Measurements from ENCODE around the gene DYTN.
"Not testable (repeated sequence)": the region's sequence is repeated elsewhere in the genome, so short reads cannot be mapped to it uniquely, and the experiment has no call there.

DYTN gene, protein sequence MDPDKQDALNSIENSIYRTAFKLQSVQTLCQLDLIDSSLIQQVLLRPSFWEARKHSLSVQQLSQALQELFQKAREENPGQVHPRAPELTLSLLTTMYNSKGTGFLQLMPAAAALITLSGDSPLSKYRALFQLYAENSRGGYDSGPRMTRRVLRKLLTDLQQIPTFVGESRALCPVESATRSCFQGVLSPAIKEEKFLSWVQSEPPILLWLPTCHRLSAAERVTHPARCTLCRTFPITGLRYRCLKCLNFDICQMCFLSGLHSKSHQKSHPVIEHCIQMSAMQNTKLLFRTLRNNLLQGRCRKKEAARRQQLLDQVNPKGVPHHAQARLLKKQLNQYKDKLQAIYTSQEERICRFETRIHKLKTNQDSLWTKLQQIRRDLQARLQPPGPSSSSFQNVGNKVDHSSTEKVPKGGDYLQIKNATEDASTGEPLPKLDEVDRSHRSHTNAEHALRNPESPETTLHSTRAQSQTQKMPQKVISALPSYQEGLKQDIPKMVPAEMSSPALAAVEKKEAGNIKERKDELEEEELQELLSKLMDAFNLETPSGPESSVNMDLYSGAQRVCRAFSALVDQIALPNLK

GRCh38 chr2:206718296-206718695, at the start of gene DYTN:
Gene DYTN, minus strand, starts transcription at chr2:206718396. Its CDS starts 117 bp downstream, at chr2:206718279.
- DNase-seq: no peak

DNA sequence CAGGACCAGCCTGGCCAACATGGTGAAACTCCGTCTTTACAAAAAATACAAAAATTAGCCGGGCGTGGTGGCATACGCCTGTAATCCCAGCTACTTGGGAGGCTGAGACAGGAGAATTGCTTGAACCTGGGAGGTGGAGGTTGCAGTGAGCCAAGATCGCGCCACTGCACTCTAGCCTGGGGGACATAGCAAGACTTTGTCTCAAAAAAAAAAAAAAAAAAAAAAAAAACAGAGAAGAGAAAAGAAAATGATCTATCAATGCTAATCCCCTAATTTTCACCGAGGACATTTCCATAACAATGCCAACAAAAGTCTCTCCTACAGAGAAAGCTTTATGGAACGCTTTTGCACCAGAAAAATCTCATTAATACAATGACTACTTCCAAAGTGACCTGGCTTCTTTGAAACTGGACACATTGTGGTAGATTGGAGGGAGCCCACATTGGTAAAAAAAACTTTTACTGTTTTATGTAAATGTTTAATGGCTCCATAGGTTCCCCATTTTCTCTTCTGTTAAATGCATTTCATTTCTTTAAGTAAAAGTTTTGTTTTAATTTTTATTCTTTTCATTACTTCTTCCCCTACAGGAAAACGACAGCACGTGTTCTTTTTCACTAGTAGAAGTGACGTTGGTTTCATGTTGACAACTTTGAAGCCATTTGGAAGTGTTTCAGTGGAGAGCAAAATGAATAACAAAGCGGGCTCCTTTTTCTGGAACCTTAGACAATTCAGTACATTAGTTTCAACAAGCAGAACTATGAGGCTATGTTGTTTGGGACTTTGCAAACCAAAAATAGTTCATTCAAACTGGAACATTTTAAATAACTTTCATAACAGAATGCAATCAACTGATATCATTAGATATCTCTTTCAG, 48.1 kb upstream of the DYTN start:
- DNase-seq: no peak

DNA sequence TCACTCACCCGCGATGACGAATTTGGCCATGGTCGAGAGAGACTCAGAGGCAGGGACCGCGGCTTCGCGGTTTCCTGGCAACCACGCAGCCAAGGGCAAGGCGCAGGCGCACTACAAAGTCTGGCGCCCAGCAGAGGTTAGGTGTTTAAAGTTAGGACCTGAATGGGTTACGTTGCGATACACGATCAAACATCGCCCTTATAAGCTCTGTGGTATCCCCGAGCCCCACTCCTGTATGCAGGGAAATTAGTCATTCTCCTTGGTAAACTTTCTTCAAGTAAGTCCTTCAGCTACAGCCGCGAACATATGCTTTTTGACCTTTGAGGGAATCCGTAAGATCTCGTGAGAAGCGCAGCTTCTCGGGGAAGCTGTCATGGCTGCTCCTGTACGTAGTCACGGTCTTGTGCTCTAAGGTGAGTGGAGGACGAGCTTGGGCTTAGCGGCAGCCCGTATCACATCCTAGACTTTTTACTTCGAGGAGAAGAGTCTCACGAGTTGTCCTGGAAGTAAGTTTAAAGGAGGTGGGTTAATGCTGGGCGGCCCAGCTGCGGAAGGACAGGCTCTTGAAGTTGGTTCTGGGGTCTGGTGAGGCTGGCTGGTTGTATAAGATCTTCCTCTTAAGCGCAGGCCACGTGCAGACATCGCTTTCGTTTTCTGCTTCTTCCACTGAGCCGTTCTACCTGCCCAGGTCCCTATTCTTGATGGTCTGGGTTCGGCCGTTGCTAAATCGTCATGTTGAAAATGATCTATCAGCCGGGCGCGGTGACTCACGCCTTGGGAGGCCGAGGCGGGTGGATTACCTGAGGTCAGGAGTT, 47.3 kb upstream of the DYTN start, which contains the start of the genes FASTKD2 and MDH1B:
TSS of gene FASTKD2 (plus strand) at position 365 of the 815 bp plus-strand sequence. CDS start 1,088 bp downstream, outside the sequence.
TSS of gene MDH1B (minus strand) at position 87 of the 815 bp plus-strand sequence. CDS start at position 30, 57 bp downstream.
- DNase-seq: peak; percentile 66

DNA sequence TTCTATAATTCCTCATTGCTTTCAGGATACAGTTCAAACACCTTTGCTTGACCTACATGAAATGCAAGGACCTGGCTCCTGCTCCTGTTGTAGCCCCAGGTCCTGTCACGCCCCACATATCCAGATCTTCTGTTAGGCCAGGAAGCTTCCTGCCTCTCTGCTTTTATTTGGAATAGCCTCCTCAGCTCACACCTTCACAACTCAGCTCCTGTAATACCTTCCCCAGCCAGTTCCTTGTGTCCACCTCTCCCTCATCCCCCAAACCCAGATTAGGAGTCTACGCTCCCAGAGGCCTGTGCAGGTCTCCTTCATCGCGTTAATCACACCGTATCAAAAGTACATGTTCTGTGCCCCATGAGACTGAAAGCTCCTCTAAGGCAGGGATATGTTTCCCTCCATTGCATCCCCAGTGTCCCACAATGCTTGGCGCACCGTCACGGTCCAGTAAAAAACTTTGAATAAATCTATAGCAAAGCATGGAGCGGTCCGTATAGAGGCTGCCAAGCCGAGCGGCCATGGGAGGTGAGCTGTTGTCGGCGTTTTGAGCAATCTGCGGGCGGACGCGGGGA, 46.6 kb upstream of the DYTN start:
- no peak for DNase-seq

- DNase-seq: no peak
These were observed 38.6 kb upstream of the DYTN start for GRCh38 chr2:206756816-206757215.

DNA sequence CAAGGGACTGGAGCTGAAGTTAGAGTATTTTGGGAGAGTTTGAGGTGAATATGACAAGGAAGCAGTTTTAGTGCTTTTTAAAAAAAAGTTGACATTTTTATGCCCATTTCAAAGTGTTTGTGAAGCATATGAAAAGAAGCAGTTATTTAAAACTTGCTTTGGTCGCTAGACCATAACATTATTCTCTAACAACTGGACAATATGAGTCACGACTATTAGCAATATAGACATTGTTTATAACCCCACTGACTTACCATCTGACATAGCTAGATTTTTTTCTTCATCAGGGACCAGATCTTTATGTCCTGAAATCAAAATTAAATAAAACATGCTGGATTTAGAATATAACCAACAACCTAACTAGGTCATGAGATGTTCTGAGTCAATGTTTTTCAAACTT, 22.6 kb upstream of the DYTN start:
- DNase-seq: no peak

DNA sequence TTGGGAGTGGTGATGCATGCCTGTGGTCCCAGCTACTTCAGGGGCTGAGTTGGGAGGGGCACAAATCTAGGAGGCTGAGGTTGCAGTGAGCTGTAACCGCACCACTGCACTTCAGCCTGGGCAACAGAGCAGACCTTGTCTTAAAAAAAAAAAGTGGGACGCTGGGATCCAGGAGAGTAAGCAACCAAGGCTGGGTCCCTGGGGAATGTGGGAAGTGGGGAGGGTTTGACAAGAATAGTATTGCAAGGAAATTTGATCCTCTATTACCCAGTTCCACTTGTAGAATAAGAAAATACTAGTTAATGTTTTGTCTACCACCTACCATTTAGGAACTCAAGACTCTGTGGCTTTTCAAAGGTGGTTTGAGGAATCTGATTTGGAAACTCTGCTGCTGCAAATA, 21.1 kb upstream of the DYTN start:
- no peak for DNase-seq

- no peak for DNase-seq
These were observed 18.7 kb upstream of the DYTN start for GRCh38 chr2:206736935-206737334.

- DNase-seq: no peak
These were observed 15.1 kb upstream of the DYTN start for GRCh38 chr2:206733341-206733740.

DNA sequence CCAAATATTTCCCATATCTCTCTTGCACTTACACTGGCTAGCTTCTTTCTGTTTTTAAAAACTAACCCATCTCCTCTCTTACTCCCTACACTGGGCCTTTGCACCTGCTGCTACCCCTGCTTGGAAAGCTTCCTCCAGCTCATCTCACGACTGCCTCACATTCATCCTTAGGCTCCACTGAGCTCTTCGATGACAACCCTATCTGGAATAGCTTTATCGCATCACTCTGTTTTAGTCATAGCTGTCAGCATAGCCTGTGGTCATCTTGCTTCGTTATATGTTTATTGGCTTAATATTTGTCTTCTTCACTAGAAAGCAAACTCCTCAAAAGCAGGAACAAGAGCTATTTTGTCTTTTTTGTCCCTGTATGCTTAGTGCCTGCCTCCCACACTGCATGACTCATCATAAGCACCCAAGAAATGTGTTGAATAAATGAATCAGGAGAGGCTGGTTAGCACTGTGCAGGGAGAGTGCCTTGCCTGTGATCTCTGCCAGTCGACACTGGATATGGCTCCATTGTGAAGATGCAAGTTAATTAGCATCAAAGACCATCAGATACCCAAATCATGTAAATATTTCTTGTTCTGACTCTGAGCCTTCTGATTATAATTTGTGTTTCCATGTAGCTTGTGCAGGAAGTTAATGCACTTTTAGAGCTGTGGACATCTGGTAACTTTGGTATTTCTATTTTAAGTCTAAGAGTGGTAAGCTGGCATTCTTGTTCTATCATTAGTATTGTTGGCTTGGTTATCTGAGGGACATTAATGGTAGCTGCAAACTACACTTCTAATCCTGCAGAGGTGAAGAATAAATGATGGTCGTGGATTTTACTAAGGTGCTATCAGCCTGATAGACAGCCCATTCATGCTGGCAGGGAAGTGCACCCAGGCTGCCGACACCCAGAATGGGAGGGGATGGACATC, 10.3 kb upstream of the DYTN start:
- no peak for DNase-seq

DNA sequence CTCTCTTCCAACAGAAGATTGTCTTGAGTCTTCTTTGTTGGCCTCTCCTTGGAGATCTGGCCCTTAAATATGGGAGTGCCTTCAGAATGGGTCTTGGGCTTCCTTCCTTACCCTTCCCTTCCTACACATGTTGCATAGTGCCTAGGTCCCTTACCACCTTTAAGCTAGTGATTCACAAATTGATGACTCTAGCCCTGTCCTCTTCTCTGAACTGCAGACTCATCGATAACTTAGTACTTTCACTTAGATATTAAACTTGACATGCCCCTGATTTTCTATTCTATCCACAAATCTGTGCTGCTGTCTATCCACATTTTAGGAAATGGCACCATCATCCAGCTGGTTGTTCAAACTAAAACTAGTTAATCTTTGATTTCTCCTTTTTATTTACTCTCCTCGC, 9.1 kb upstream of the DYTN start:
- DNase-seq: no peak

GRCh38 chr2:206723288-206723687, 5.1 kb upstream of the DYTN start:
- no peak for DNase-seq

DNA sequence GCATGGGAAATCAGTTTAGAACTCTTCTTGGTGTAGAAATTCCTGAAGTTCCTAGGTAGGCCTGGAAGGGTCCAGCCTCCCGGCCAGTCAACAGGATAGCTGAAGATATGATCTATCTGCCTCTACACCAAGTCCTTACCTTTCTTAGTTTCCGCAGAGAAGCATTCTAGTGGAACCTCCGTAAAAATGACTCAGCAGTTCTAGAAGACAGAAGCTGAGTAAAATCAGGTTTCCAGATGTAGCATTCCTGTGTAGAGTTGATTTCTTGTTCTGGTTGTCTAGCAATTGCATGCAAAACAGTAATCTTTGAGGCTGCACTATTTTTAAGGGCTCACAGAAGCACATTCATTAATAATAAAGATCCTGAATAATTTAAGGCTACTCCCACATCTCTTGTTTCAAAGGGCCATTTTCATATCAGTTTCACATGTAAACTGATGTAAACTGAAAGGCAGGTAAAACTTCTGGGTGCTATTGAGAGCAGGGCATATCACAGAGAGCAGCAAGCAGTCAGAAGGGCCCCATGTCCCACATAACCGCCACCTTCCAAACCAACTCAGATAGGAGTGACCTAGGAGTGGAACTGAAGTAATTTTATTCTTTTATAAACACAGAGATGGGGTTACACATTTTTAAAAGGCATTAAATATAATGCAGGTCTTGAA, 3.2 kb upstream of the DYTN start:
- no peak for DNase-seq

GRCh38 chr2:206716623-206717022, 1.6 kb downstream of the DYTN start:
- DNase-seq: no peak

DNA sequence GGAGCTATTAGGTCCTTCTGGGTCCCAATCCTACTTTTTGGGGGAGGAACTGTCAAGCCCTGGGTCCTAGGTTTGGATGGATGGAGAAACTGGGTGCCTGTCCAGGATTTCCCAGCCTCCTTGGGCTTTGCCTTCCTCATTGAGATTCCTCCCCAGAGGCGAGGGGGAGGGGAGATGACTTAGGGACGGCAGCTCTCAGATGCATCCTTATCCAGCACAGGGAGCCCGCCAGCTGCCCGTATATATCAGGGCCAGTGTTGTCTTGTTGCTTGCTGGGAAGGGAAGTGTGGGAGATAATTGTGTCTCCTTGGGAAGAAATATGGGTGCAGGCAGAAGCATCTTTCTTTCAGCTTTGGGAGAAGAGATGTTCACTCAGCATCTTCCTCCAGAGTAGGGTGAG, 3.0 kb downstream of the DYTN start:
- not testable (repeated sequence) for DNase-seq

- no peak for DNase-seq
These were observed 4.5 kb downstream of the DYTN start for GRCh38 chr2:206713746-206714145.

GRCh38 chr2:206708286-206708685, 9.9 kb downstream of the DYTN start:
- DNase-seq: no peak

DNA sequence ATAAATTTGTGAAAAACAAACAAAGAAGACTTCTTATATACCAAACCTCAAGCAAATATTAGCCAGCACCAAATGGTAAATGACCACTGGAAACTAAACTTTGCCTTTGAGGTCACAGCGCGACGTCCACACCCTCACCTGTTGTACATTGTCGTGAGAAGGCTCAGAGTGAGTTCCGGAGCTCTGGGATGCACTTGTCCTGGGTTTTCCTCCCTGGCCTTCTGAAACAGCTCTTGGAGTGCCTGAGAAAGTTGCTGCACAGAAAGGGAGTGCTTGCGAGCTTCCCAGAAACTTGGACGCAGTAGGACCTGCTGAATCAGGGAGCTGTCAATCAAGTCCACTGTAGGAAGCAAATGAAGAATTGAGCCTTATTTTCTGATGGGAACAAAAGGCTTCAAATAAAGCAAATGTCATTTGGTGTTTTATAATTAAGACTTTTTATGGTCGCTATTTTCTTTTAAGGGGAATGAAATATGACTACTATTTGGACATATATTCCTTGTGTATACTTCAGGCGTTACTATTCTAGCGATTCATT, 11.0 kb downstream of the DYTN start:
- no peak for DNase-seq

DNA sequence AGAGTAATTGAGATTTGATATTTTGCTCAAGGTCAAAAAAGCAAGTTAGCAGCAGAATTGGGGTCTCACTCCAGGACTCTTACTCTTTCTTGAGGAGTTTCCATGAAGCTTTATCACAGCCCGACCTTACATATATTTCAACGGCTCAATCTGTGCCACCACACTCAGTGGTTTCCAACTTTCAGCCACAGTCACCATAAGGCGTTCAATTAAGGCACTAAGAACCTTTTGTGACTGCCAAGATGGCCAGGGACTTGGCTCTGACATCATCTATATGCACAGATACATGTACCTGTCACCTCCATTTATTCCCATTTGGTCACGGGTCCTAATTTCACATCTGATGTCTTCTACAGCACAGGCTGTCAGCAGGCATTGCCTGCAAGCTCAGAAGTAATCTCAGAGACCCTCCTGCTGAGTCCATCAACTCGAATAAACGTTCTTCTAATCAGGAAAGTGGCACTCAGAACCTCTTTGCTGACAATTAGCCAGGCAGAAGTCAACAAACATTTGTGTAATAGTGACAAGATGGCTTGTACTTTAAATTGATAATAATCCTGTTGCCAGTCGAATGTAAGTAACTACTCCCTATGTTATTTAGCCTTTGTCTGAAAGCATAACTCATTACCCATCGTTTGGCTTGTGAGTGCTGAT, 16.1 kb downstream of the DYTN start:
- DNase-seq: peak; percentile 93

DNA sequence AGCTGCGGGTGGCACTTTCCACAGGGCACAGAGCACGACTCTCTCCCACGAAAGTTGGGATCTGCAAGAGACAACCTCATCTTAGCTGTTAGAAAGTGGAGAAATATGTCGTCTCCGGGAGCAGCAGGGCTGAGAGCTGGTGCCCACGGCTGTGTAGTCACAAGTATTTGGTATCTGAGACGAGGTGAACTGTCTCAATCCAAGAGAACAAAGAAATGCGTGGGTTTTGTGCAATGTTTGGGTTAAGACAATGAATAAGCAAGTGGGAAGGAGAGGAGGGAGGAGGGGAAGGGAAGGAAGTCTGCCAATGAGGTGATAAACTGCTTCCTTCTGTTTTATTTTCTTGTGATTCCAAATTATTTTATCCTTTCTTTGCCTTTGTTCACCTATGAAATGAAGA, 18.0 kb downstream of the DYTN start:
- no peak for DNase-seq

All from NCI-H1436 treated with DMSO at 0.1 percent for 48 hours (cell line).